Prostate gland (tissue), 2 donors: Measurements from ENCODE around the gene EPS15.

Source experiments
- POLR2A ChIP-seq: fragments of 450-650 bp; IDR thresholded peaks from one replicate; pipeline ENCODE4 v1.6.1; 2016; ENCODE audit warnings: antibody characterized with exemption, mild to moderate bottlenecking
- POLR2AphosphoS5 ChIP-seq: sonication (generic); formaldehyde crosslinking; IDR thresholded peaks from one replicate; pipeline ENCODE4 v1.6.1; 2017; ENCODE audit warnings: antibody characterized with exemption
- TF ChIP-seq, protein P1 (sequence below), 4 experiments: fragments of 200-600 bp in 2 of 4; fragments of 450-650 bp in 2 of 4; sonication (generic) in 2 of 4; IDR thresholded peaks; 1 replicate in 3 of 4; 2 replicates in 1 of 4; pipeline ENCODE4 v1.5.1; 2016 to 2019; ENCODE audit warnings: antibody characterized with exemption in 4 of 4, mild to moderate bottlenecking in 2 of 4, moderate library complexity in 2 of 4

DNA sequence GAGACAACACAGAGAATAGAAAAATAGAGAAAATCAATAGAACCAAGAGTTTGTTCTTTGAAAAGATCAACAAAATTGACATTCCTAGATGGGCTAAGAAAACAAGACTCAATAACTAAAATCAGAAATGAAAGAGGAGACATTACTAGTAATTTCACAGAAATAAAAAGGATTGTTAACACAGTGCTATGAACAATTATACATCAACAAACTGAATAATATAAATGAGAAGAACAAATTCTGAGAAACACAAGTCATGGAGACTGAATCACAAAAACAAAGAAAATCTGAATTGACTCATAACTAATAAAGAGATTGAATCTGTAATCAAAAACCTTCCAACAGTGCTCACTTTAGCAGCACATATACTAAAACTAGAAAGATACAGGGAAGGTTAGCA is 137.1 kb downstream of the EPS15 start:
- TF ChIP-seq, protein P1, sequence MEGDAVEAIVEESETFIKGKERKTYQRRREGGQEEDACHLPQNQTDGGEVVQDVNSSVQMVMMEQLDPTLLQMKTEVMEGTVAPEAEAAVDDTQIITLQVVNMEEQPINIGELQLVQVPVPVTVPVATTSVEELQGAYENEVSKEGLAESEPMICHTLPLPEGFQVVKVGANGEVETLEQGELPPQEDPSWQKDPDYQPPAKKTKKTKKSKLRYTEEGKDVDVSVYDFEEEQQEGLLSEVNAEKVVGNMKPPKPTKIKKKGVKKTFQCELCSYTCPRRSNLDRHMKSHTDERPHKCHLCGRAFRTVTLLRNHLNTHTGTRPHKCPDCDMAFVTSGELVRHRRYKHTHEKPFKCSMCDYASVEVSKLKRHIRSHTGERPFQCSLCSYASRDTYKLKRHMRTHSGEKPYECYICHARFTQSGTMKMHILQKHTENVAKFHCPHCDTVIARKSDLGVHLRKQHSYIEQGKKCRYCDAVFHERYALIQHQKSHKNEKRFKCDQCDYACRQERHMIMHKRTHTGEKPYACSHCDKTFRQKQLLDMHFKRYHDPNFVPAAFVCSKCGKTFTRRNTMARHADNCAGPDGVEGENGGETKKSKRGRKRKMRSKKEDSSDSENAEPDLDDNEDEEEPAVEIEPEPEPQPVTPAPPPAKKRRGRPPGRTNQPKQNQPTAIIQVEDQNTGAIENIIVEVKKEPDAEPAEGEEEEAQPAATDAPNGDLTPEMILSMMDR (IDR thresholded peaks at IDR 0.05) = no peak
- no peak for TF ChIP-seq POLR2A
- no peak for TF ChIP-seq POLR2AphosphoS5
